Sigmoid colon (tissue), 3 donors: ENCODE measurements around the gene USP21.

Experiments
- CTCF ChIP-seq, 4 experiments: fragments of 450-650 bp in 3 of 4; fragments of 200-600 bp in 1 of 4; IDR thresholded peaks; one replicate each; pipeline ENCODE4 v1.5.1; 2016 to 2019; ENCODE audit warnings: antibody characterized with exemption in 4 of 4, mild to moderate bottlenecking in 3 of 4, moderate library complexity in 2 of 4
- POLR2A ChIP-seq, 2 donors: fragments of 450-650 bp; IDR thresholded peaks; one replicate each; pipeline ENCODE4 v1.6.1; 2016; ENCODE audit warnings: antibody characterized with exemption in 2 of 2, mild to moderate bottlenecking in 2 of 2, moderate library complexity in 2 of 2

DNA sequence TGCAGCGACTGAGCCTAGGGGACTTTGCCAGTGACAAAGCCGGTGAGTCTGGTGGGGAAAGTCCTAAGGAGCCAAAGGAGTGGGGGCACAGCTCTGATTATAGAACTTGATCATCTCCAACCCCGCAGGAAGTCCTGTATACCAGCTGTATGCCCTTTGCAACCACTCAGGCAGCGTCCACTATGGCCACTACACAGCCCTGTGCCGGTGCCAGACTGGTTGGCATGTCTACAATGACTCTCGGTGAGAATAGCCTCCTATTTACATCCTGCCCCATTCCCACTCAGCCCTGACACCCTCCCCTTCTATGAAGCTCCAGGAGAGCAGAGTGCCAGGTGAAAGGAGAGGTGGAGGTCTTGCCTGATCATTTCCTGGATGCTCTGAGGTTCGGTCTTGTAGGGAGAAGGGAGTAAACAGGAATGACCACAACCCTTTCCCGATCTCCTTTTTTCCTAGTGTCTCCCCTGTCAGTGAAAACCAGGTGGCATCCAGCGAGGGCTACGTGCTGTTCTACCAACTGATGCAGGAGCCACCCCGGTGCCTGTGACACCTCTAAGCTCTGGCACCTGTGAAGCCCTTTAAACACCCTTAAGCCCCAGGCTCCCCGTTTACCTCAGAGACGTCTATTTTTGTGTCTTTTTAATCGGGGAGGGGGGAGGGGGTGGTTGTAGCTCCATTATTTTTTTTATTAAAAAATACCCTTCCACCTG, 5.8 kb downstream of the USP21 start:
- TF ChIP-seq CTCF (IDR thresholded peaks at IDR 0.05) (no peak), POLR2A (IDR thresholded peaks at IDR 0.05) (no peak)
